ENCODE results near the gene GAPVD1.

DNA sequence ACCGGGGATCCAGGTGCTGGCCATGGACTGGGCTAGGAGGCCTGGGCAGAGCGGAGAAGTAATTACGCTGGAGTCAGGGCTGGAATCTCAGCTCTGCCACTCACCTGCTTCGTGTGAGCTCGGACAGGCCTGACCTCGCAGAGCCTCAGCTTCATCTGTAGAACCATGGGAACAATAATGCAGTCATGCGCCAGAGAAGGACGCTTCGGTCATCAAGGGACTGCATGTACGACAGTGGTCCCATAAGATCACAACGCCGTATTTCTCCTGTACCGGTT lies 145.1 kb downstream of the GAPVD1 start:
- no peak for TF ChIP-seq FOXA1 (IDR thresholded peaks at IDR 0.05)
- no peak for TF ChIP-seq ELF4 (IDR thresholded peaks at IDR 0.05)
- TF ChIP-seq, protein P1, sequence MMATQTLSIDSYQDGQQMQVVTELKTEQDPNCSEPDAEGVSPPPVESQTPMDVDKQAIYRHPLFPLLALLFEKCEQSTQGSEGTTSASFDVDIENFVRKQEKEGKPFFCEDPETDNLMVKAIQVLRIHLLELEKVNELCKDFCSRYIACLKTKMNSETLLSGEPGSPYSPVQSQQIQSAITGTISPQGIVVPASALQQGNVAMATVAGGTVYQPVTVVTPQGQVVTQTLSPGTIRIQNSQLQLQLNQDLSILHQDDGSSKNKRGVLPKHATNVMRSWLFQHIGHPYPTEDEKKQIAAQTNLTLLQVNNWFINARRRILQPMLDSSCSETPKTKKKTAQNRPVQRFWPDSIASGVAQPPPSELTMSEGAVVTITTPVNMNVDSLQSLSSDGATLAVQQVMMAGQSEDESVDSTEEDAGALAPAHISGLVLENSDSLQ (IDR thresholded peaks at IDR 0.05) = no peak
- no peak for TF ChIP-seq FOXM1 (IDR thresholded peaks at IDR 0.05; ENCODE audit: borderline replicate concordance)
- no peak for TF ChIP-seq SP1 (IDR thresholded peaks at IDR 0.05)
- no peak for TF ChIP-seq NFRKB (IDR thresholded peaks at IDR 0.05)
- no peak for TF ChIP-seq BHLHE40 (IDR thresholded peaks at IDR 0.05; ENCODE audit: borderline replicate concordance)
- TF ChIP-seq HDGF (IDR thresholded peaks at IDR 0.05; ENCODE audit: borderline replicate concordance) = no peak
- TF ChIP-seq ARNT (IDR thresholded peaks at IDR 0.05) = no peak
- no peak for TF ChIP-seq FOXK2 (IDR thresholded peaks at IDR 0.05)
- TF ChIP-seq TARDBP (IDR thresholded peaks at IDR 0.05) = no peak
- TF ChIP-seq LEF1 (IDR thresholded peaks at IDR 0.05; ENCODE audit: borderline replicate concordance) = no peak
- no peak for TF ChIP-seq SUZ12 (IDR thresholded peaks at IDR 0.05)
- TF ChIP-seq CTBP1 (IDR thresholded peaks at IDR 0.05; ENCODE audit: borderline replicate concordance) = no peak

Measured in HEK293T (cell line).